Kidney epithelial cell (primary cell): Measurements from ENCODE around the gene WEE2. TPM values are rescaled to one million over a fixed set of nuclear protein-coding genes. Genes with fewer than 3 reads are reported as not detected.
"Not testable (repeated sequence)": the region's sequence is repeated elsewhere in the genome, so short reads cannot be mapped to it uniquely, and the experiment has no call there.

Experiments used
- DNase-seq: peaks from one replicate; pipeline ENCODE4 v3.0.0-alpha.2; 2010; ENCODE audit warnings: low read depth
- H3K27me3 ChIP-seq: 2 replicates; pipeline ENCODE4 v1.6.0; 2011; ENCODE audit warnings: low read length; ENCODE audit not compliant: control insufficient read depth, insufficient read depth
- H3K36me3 ChIP-seq: 2 replicates; pipeline ENCODE4 v1.5.1; 2011; ENCODE audit warnings: low read length; ENCODE audit not compliant: control insufficient read depth, insufficient read depth
- H3K4me3 ChIP-seq: 2 replicates; pipeline ENCODE4 v1.5.1; 2011; ENCODE audit warnings: low read depth, mild to moderate bottlenecking, control low read depth, low read length
- CTCF ChIP-seq: IDR thresholded peaks from 2 replicates; pipeline ENCODE4 v1.5.1; 2011; ENCODE audit warnings: mild to moderate bottlenecking, moderate library complexity, low read length, control low read depth, inconsistent platforms; ENCODE audit not compliant: insufficient read depth, poor library complexity, severe bottlenecking
- total RNA-seq: library from RNA; depleted of rRNA; stranded (reverse); fragments of >200 nt; gene quantifications from 2 replicates; pipeline ENCODE4 v1.2.3, GENCODE V29; 2015

The WEE2 gene
- total RNA-seq, 1 donor from 2014 or later, result not detected

- no peak for DNase-seq
- TF ChIP-seq CTCF, result no peak
These were observed 22.7 kb upstream of the WEE2 start for GRCh38 chr7:141685285-141686023.

GRCh38 chr7:141686074-141686473 is 22.1 kb upstream of the WEE2 start:
- H3K36me3 ChIP-seq, result no peaks in the 10 kb centered on the region
- DNase-seq, result no peak
- no peak overlapping the region for H3K4me3 ChIP-seq
- no peaks in the 10 kb centered on the region for H3K27me3 ChIP-seq
- no peak for TF ChIP-seq CTCF

More at GRCh38 chr7:141685285-141686023, 22.7 kb upstream of the WEE2 start:
- Histone ChIP-seq H3K36me3 (no peaks in the 10 kb centered on the region), H3K4me3 (no peak overlapping the region), H3K27me3 (no peaks in the 10 kb centered on the region)

GRCh38 chr7:141686670-141687069 is 21.5 kb upstream of the WEE2 start:
- TF ChIP-seq CTCF, result no peak
- Histone ChIP-seq H3K4me3 (no peak overlapping the region), H3K36me3 (no peaks in the 10 kb centered on the region), H3K27me3 (no peaks in the 10 kb centered on the region)
- no peak for DNase-seq

- no peak overlapping the region for H3K4me3 ChIP-seq
- no peak for TF ChIP-seq CTCF
- H3K36me3 ChIP-seq, result no peaks in the 10 kb centered on the region
- no peak for DNase-seq
- H3K27me3 ChIP-seq, result no peaks in the 10 kb centered on the region
These were observed 20.1 kb upstream of the WEE2 start for GRCh38 chr7:141688043-141688442.

- H3K4me3 ChIP-seq, H3K27me3 ChIP-seq, H3K36me3 ChIP-seq, DNase-seq: not testable (repeated sequence)
These were observed 18.9 kb upstream of the WEE2 start for GRCh38 chr7:141689072-141689825.

- no peaks in the 10 kb centered on the region for H3K27me3 ChIP-seq
- H3K36me3 ChIP-seq, result no peaks in the 10 kb centered on the region
- DNase-seq, result no peak
- H3K4me3 ChIP-seq, result no peak overlapping the region
- no peak for TF ChIP-seq CTCF
These were observed 16.6 kb upstream of the WEE2 start for GRCh38 chr7:141691540-141691939.
